Measurements from ENCODE around the gene HOXC5.

DNA sequence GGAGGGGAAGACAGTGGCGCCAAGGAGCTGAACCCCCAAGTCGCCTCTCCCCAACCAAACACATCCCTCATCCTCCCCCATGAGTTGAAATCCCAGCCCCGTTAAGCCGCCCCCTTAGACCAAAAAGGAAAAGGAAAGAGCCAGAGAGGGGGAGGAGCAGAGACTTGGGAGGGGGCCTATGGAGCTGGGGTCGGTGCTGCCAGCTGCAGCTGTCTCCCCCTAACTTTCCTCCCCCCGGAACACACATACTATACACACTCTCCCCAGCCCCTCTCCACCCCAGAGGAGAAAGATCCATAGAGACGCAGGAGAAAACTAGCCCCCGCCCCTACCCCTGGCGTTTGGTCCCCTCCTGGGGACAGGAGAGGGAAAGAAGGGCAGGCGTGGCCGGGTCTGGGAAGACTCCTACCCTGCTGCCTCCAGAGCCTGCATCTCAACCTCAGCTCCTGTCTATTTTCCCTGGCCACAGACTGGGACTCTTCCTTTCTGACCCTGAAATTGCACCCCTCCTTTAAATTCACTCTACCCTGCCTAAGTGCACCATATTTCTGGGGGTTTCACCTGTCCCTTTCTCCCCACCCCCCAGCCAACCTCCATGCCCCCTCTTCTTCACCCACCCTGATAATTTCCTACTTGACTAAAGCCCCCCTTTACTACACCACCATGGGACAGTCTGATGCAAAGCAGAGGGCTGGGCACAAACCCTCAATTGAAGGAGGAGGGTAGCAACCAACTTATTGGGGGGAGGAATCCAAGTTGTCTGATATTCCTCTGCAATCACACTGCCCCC lies 34.5 kb upstream of the HOXC5 start:
- no peak for TF ChIP-seq EZH2phosphoT487 (IDR thresholded peaks at IDR 0.05; ENCODE audit: low read length)
- TF ChIP-seq, protein P1, sequence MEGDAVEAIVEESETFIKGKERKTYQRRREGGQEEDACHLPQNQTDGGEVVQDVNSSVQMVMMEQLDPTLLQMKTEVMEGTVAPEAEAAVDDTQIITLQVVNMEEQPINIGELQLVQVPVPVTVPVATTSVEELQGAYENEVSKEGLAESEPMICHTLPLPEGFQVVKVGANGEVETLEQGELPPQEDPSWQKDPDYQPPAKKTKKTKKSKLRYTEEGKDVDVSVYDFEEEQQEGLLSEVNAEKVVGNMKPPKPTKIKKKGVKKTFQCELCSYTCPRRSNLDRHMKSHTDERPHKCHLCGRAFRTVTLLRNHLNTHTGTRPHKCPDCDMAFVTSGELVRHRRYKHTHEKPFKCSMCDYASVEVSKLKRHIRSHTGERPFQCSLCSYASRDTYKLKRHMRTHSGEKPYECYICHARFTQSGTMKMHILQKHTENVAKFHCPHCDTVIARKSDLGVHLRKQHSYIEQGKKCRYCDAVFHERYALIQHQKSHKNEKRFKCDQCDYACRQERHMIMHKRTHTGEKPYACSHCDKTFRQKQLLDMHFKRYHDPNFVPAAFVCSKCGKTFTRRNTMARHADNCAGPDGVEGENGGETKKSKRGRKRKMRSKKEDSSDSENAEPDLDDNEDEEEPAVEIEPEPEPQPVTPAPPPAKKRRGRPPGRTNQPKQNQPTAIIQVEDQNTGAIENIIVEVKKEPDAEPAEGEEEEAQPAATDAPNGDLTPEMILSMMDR (IDR thresholded peaks at IDR 0.05; ENCODE audit: low read length), result no peak
